Activated gamma-delta T cell treated with Interleukin-2 at 50 U/mL for 16 hours (primary cell): Measurements from ENCODE around the gene ERBIN.
A peak's percentile ranks its signal among the peaks of the same experiment; 100 is the strongest.
"Not testable (repeated sequence)": the region's sequence is repeated elsewhere in the genome, so short reads cannot be mapped to it uniquely, and the experiment has no call there.

Experiments
- DNase-seq: peaks from one replicate; pipeline ENCODE4 v3.0.0-alpha.2; 2020

Gene ERBIN, protein sequence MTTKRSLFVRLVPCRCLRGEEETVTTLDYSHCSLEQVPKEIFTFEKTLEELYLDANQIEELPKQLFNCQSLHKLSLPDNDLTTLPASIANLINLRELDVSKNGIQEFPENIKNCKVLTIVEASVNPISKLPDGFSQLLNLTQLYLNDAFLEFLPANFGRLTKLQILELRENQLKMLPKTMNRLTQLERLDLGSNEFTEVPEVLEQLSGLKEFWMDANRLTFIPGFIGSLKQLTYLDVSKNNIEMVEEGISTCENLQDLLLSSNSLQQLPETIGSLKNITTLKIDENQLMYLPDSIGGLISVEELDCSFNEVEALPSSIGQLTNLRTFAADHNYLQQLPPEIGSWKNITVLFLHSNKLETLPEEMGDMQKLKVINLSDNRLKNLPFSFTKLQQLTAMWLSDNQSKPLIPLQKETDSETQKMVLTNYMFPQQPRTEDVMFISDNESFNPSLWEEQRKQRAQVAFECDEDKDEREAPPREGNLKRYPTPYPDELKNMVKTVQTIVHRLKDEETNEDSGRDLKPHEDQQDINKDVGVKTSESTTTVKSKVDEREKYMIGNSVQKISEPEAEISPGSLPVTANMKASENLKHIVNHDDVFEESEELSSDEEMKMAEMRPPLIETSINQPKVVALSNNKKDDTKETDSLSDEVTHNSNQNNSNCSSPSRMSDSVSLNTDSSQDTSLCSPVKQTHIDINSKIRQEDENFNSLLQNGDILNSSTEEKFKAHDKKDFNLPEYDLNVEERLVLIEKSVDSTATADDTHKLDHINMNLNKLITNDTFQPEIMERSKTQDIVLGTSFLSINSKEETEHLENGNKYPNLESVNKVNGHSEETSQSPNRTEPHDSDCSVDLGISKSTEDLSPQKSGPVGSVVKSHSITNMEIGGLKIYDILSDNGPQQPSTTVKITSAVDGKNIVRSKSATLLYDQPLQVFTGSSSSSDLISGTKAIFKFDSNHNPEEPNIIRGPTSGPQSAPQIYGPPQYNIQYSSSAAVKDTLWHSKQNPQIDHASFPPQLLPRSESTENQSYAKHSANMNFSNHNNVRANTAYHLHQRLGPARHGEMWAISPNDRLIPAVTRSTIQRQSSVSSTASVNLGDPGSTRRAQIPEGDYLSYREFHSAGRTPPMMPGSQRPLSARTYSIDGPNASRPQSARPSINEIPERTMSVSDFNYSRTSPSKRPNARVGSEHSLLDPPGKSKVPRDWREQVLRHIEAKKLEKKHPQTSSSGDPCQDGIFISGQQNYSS (N-terminal part only)

DNA sequence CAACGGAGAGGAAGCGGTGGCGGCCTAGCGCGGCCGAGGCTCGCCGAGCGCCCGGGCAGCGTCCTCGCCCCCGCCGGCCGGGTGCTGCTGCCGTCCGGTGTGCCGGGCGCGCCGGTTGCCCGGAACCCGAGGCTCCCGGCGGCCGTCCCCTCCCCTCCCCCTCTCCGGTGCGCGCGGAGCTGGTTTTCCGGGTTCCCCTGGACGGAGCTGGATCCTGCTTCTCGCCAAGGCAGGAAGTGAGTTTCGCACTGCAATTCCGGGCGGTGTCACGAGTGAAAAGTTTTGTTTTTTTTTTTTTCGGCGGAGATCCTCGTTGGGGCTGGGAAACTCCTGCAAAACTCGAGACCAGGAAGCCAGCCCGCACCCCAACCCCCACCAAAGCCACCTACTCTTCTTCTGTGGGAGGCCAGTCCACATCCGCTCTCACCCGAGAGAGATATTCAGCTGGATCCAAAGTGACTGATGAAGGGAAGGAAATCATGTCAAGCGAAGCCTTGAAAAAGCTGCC lies at the start of gene ERBIN:
TSS of gene ERBIN (plus strand) at position 300 of the 508 bp plus-strand sequence. CDS start 66,144 bp downstream, outside the sequence.
- peak; percentile 55 for DNase-seq

DNA sequence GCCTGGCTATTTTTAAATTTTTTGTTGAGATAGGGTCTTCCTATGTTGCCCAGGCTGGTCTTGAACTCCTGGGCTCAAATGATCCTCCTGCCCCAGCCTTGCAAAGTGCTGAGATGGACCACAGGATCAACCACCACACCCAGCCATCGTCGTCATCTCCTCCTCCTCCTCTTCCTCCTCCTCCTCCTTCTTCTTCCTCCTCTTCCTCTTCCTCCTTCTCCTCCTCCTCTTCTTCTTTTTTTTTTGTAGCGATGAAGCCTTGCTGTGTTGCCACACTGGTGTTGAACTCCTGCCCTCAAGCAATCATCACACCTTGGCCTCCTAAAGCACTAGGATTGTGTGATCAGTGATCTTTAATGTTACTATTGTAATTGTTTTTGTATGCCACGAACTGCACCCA lies 49.4 kb upstream of the ERBIN start:
- DNase-seq = no peak

DNA sequence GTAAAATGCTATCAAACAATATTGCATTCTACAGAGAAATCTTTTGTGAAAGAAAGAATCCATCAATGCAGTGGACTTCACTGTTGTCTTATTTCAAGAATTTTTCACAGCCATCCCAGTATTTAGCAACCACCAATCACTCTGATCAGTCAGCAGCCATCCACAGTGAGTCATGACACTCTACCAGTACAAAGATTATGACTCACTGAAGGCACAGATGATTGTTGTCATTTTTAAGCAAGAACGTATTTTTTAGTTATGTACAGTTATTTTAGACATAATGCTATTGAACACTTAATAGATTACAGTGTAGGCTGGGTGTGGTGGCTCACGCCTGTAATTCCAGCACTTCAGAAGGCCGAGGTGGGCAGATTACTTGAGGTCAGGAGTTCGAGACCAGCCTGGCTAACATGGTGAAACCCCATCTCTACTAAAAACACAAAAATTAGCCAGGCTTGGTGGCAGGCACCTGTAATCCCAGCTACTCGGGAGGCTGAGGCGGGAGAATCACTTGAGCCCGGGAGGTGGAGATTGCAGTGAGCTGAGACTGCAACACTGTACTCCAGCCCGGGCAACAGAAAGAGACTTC lies 46.6 kb upstream of the ERBIN start:
- not testable (repeated sequence) for DNase-seq

DNA sequence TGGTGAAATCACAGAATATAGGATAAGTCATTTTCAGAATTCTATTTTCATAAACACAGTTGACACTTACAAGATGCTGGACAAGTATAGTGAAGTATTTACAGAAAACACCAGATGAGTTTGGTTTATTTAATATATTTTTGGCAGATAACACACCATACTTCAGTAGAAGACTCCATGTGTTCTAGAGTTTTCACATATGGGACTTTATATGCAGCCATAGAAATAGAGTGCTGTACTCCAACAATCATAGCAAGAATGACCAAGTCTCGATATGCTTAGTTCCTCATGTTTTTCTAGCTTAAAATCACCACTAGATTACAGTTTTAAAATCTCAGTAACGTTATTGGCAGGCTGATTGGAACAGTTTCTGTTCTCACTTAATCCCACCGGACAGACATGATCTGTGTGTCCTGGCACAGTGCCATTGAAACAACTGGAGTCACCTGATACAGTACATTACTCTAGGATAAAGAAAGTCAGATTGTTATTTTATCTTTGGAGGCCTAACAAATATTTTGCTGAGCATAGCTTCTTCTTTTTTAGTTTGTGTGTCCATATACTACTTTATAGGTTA lies 45.8 kb upstream of the ERBIN start:
- DNase-seq = no peak

DNA sequence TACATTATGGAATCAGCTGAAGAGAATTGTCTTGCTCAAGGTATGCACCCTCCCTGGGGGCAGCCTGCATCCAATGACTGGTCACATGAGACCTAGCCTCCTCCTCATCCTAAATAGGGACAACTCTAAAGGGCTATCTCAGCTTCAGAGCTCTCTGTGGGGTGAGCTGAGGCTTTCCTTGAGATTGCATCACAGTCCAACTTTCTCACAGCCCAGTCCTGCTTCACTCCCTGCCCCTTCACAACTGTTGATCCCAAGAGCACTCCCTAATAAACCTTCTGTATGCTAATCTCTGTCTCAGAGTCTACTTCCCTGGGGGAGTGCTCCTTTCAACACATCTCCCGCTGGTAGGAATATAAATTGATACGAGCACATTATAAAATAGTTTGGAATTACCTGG lies 44.1 kb upstream of the ERBIN start:
- no peak for DNase-seq

DNA sequence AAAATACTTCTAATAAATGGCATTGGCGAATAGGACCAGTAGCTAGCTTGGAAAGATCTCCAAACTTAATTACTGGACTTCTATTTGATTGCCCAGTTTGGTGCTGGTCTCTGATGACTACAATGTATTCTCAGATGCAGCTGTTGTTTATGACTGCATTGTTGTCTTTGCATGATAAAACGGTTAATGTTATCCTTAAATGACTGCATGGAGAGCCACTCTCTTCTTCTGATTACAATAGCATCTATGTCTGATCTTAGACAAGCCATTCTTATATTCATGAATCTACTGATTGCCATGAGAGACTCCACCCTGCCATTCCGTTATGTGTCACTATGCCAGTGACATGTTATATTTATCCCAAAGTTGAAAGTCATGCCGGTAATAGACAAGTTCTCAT lies 42.9 kb upstream of the ERBIN start:
- DNase-seq = no peak

DNA sequence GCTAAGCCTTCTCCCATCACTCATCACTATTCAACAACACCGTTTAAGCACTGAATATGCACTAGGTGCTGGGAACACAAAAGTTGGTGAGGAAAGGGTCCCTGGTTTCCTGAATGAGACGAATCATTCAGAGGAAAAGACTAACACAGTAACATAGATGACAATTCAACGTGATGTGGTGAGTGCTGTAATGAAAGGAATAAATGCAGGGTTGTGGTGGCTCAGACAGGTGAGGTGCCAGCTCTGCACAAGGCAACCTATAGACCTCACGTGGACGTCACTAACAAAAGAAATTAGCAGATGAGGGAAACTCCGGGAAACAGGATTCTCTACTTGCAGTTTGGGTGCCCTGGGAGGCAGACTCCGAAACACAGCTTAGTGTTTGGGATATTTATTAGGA lies 40.0 kb upstream of the ERBIN start:
- no peak for DNase-seq

DNA sequence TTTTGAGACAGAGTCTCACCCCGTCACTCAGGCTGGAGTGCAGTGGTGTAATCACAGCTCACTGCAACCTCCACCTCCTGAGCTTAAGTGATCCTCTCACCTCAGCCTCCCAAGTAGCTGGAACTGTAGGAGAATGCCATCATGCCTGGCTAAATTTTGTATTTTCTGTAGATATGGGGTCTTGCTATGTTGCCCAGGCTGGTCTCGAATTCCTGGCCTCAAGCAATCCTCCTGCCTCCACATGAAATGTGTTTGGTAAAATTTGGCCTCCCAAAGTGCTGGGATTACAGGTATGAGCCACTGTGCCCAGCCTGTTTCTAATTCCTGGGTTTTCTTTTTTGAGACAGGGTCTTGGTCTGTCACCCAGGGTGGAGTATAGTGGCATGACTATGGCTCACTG lies 34.4 kb upstream of the ERBIN start:
- DNase-seq = not testable (repeated sequence)

DNA sequence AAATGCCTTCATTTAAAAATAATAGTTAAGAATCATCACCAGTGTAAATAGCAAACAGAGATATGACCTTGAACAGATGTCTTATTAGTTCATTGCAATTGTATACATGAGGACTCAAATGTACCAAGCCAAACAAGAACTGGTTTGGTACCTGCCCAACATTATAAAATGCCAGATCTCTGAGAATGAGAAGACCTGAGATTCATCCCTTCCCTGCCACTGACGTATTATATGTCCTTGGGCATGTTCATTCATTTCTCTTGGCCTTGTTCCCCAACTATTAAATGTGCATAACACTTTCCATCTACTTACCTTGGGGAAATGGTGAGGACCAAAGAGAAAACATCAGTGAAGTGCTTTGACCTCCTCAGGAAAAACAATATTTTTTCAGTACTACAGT lies 33.6 kb upstream of the ERBIN start:
- DNase-seq = no peak

DNA sequence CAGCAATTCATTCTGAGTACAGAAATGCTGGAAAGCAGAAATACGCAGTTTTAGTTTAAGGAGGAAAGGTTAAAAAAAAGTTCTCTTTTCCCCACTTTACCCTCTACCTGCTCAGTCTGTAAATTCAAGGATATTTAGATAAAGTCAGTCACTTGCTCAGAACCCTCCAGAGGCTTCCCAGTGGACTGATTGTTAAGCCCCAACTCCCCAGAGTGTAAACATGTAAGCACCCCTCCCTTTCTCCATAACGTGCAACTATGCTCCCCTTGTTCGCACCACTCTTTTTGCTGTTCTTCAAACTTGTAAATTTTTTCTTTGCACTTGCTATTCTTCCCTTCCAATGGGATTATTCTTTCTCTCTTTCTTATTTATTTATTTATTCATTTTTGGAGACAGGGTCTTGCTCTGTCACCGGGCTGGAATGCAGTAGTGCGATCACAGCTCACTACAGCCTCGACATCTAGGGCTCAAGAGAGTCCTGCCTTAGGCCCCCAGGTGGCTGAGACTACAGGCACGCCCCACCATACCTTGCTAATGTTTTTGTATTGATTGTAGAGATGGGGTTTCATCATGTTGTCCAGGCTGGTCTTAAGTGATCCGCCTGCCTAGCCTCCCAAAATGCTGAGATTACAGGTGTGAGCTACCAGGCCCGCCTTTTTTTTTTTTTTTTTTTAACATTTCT lies 32.5 kb upstream of the ERBIN start:
- DNase-seq = no peak

DNA sequence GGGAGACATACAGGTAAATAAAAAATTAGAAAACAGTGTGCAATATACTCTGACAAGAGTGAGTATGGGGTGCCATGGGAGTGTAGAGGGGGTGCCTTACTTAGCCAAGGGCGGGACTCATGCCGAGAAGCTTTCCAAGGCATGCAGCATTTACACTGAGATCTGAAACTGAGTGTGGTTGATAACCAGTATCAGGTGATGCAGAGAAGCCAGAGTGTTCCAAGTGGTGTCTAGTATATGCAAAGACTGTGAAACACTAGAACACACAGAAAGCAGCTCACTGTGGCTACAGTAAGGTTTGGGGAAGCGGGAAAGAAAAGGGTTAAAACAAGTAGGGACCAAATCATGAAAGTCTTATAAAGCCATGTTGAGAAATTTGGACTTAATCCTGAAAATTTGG lies 30.5 kb upstream of the ERBIN start:
- DNase-seq = no peak

DNA sequence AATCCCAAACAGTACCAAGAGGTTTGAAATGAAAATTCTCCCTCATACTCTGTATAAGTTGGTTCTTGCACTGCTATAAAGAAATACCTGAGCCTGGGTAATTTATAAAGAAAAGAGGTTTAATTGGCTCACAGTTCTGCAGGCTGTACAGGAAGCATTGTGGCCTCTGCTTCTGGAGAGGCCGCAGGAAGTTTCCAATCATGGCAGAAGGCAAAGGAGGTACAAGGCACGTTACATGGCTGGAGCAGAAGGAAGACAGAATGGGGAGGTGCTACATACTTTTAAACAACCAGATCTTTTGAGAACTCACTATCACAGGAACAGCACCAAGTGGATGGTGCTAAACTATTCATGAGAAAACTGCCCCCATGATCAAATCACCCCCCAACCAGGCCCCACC lies 25.6 kb upstream of the ERBIN start:
- no peak for DNase-seq

DNA sequence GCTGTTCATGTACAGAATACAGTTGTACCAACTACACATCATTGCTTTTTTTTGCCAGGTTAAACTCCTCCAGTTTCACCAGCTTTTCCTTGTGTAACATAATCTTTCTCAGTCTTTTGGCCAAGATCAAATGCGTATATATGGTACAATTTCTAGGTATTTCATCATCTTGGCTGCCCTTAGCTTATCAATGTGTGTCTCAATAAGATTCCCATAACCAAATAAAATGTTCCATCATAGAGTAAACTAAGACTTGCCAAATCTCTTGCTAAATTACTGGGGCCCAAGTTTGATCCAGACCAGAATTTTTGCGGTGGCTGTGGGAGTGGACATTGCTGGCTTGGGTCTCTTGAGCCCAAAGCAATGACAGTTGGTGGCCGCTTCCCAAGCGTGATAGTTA lies 24.3 kb upstream of the ERBIN start:
- DNase-seq = no peak

DNA sequence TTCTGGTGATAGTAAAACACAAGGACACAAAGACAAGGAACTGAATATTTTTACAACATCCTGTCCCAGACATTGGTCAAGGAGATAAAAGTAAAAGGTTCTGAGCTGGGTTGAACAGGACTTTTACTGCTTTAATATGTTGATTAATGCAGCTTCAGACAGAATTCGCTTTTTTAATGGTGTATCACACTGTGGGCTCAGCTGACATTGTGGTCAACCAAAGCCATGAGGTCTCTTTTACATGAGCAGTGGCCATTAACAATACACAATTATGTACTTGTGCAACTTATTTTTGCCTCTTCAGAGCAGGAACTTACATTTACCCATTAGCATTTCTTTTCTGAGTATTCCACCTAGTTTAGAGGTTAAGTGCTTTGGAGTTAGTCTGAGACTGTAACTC lies 22.8 kb upstream of the ERBIN start:
- no peak for DNase-seq

DNA sequence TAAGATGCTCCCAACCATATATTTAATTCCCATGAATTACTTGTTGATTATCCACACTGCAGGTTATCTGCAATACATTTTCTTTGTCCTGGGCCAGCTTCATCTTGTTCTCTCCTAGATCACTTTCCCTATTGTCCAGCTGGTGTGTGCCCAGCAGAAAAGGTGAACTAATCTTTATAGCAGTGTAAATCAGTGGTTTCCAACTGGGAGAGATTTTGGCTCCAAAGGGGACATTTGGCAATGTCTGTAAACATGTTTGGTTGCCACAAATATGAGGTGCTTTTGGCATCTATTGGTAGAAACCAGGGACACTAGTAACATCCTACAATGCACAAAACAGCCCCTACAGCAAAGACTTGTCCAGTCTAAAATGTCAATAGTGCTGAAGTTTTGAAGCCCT lies 20.1 kb upstream of the ERBIN start:
- DNase-seq = no peak

DNA sequence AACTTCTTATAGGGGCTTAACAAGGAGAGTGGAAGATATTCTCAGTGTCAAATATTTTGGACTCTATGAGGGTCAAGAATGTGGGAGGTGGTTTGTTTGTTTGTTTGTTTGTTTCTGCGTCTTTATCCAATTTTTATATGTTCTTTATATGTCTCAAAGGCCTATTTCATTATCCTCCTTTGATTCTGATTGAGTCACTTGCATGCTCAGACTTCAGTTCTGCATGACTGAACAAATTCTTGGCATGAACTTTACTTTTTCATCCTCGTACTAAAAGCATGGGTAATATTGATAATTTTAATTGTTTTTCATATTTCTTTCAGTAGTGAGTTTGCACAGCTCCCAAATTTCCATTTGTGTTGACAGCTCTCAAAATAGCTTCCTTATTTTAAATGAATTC lies 19.2 kb upstream of the ERBIN start:
- DNase-seq = no peak

DNA sequence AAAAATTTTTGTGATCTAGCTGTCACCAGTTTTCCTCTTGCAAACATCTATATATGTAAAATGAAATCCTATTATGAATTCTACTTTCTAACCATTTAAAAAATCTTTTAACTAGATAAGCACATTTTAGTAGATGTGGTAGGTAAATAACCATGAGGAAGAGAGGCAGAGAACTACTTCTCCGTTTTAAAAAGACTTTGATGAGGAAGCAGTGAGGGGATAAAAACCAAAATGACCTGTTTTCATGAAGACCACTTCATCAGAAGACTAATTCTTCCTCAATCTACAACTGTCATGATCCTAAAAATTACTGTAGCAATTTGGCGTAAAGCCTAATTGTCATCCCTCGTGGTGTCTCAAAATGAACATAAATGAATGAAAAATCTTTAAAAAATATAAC lies 15.7 kb upstream of the ERBIN start:
- no peak for DNase-seq

DNA sequence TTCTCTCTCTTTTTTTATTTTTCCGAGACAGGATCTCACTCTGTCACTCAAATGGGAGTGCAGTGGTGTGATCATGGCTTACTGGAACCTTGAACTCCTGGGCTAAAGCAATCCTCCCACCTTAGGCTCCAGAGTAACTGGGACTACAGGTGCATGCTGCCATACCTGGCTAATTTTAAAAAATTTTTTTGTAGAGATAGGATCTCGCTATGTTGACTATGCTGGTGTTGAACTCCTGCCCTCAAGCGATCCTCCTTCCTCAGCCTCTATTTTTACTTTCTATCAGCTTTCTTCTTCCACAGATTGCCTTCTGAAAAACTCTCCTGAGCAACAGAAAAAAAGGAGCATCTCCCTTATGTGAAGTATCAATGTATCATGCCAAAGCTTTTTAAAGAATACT lies 14.1 kb upstream of the ERBIN start:
- no peak for DNase-seq

DNA sequence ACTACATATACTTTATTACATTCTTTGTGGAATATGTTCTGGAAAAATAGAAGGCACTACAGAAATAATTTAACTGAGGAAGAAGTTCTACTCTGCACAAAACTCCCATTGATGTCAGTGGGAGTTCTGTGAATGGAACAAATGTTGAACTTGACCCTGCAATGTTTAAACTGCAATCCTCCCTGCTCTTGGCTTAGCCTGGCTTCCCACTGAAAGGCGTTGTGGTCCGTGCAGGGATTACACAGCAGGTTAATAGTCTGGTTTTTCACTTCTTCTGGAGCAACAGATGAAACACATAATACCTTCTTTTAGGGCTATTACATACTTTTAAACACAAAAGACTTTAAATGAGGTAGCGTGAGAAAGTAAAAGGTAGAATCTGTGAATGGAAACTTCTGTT lies 12.9 kb upstream of the ERBIN start:
- no peak for DNase-seq

DNA sequence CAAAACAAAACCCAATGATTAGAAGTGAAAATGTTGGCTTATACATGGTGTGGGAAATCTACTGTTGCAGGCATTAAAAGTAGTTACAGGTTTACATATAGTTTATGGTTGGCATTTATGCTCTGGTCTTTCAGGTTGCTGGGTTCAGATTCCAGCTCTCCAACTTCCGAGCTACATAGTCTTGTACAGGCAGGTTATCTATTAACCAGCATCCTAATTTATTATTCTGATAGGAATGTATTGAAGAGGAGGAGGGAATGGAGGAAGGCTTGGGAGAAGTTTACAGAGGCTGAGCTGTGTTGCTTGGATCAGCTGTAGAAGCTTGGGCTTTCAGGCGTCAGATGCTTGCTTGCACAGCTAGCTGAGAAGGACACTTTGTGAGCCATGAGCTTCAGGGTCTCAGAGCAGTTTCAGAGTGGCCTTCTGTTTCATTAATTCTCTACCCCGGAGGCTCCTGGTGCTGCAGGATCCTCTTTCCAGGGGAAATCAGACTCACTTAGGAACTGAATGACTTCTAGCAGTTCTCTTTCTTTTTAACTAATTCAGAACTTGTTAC lies 11.7 kb upstream of the ERBIN start:
- no peak for DNase-seq

DNA sequence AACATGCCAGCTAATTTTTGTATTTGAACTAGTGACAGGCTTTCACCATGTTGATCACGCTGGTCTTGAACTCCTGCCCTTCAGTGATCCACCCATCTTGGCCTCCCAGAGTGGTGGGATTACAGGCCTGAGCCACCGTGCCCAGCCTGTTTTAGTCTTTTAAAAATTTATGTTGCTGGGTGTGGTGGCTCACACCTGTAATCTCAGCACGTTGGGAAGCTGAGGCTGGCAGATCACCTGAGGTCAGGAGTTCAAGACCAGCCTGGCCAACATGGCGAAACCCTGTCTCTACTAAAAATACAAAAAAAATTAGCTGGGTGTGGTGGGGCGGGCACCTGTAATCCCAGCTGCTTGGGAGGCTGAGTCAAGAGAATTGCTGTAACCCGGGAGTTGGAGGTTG lies 10.7 kb upstream of the ERBIN start:
- not testable (repeated sequence) for DNase-seq
